Lower leg skin (tissue), 4 donors: ENCODE measurements around the gene EMILIN3. TPM values are rescaled to one million over a fixed set of nuclear protein-coding genes. Genes with fewer than 3 reads are reported as not detected.

Source experiments
- DNase-seq, 2 donors: peaks; one replicate each; pipeline ENCODE4 v3.0.0-alpha.2; 2019; ENCODE audit warnings: low spot score in 2 of 2
- H3K4me3 ChIP-seq: fragments of 200-600 bp; sonication (generic); 2 replicates; pipeline ENCODE4 v1.5.1; 2017; ENCODE audit warnings: mild to moderate bottlenecking, low read depth; ENCODE audit not compliant: poor library complexity, severe bottlenecking
- POLR2A ChIP-seq, 2 donors: fragments of 450-650 bp; IDR thresholded peaks; one replicate each; pipeline ENCODE4 v1.6.1; 2016 to 2017; ENCODE audit warnings: antibody characterized with exemption in 2 of 2, mild to moderate bottlenecking in 1 of 2, moderate library complexity in 1 of 2
- WGBS, 2 donors: methylation state at CpG; one replicate each; pipeline ENCODE4 v1.1.5; 2018; 5-methylcytosine and 5-hydroxymethylcytosine counted together
- intact Hi-C: fragments of 100-400 bp; cut with DNase I; formaldehyde crosslinking; loops from one replicate; pipeline ENCODE4 v1.15.0; 2023; ENCODE audit warnings: low total_unique reads
- total RNA-seq, 4 donors: library from RNA; depleted of rRNA; stranded (reverse); fragments of >200 nt; gene quantifications; one replicate each; pipeline ENCODE4 v1.1.0, GENCODE V29; 2016
- TF ChIP-seq, protein P1 (sequence below), 3 donors: fragments of 450-650 bp; IDR thresholded peaks; one replicate each; pipeline ENCODE4 v1.5.1; 2016; ENCODE audit warnings: antibody characterized with exemption in 3 of 3, mild to moderate bottlenecking in 3 of 3, moderate library complexity in 2 of 3

EMILIN3 gene
- total RNA-seq, 4 donors from 2014 or later: 1.0 to 7.8 (median 5.0) TPM

DNA sequence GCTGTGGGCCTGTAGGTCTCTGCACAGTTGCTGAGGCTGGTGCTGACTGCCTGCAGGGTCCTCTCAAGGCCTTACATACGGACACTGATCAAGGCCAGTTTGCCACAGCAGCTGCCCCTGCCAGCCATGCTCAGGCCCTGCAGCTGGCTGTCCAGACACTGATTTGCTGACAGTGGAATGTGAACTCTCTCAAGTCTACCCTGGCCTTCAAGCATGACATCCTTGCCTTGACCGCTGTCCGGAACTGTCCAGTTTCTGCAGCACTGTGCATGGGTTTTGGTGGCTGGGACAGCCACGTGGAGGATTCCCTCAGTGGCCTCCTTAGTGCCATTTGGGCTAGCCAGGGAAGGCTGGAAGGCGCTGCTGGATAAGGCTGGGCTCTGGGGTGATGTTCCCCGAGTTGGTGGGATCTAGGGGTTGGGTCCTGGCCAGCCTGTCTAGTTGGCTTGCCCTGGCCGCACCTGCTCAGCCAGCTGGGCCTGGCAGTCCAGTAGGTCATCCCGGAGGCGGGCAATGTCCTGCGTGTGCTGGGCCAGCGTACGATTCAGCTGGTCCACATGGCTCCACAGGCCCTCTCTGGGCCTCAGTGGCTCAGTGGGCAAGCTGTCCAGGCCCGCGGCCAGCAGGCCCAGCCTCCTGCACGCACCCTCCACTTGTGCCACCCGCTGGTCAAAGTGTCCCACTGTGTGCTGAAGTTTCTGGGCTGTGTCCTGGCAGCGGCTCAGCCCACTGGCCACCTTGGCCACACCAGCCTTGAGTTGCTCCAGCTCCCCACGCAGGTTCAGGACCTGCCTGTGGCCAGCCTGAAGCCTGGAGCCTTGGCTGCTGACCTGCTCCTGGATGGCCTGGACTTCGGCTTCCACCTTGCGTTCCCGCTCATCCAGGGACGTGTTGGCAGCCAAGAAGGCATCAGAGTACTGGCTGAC, 5.5 kb downstream of the EMILIN3 start:
- no peak overlapping the region for H3K4me3 ChIP-seq
- no peak for DNase-seq
- TF ChIP-seq, protein P1, sequence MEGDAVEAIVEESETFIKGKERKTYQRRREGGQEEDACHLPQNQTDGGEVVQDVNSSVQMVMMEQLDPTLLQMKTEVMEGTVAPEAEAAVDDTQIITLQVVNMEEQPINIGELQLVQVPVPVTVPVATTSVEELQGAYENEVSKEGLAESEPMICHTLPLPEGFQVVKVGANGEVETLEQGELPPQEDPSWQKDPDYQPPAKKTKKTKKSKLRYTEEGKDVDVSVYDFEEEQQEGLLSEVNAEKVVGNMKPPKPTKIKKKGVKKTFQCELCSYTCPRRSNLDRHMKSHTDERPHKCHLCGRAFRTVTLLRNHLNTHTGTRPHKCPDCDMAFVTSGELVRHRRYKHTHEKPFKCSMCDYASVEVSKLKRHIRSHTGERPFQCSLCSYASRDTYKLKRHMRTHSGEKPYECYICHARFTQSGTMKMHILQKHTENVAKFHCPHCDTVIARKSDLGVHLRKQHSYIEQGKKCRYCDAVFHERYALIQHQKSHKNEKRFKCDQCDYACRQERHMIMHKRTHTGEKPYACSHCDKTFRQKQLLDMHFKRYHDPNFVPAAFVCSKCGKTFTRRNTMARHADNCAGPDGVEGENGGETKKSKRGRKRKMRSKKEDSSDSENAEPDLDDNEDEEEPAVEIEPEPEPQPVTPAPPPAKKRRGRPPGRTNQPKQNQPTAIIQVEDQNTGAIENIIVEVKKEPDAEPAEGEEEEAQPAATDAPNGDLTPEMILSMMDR (IDR thresholded peaks at IDR 0.05): no peak
- TF ChIP-seq POLR2A (IDR thresholded peaks at IDR 0.05): no peak
- WGBS, 2 donors: 85 to 91% methylated on average over 15 to 18 of the region's 22 CpGs
- intact Hi-C loops: no loop called here

DNA sequence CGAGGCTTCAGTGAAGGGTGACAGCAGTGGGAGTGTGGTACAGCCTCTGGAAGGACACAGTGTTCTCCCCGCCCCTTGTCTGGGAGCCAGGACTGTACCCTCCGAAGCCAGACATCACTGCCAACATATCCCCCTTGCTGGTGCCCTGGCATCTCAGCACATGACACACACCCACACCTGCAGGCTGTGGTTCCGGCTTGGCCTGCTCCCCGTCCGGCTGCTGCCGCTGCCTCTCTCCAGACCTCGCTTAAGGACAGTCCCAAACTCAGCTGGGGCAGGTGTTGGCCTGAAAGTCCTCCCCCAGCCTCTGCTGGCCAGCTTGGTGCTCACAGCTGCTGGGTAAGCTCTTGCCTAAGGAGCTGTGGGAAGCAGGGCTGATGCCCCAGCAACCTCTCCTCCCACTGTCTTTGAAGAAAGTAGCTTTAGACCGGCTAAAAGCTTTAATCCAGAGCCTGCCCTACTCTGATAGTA, 7.0 kb downstream of the EMILIN3 start:
- 62 to 75% methylated on average over 7 to 9 of the region's 9 CpGs for WGBS, 2 donors
- TF ChIP-seq, protein P1 (IDR thresholded peaks at IDR 0.05): no peak
- no peak for TF ChIP-seq POLR2A (IDR thresholded peaks at IDR 0.05)
- no peak for DNase-seq
- no peak overlapping the region for H3K4me3 ChIP-seq
- intact Hi-C loops: no loop called here

DNA sequence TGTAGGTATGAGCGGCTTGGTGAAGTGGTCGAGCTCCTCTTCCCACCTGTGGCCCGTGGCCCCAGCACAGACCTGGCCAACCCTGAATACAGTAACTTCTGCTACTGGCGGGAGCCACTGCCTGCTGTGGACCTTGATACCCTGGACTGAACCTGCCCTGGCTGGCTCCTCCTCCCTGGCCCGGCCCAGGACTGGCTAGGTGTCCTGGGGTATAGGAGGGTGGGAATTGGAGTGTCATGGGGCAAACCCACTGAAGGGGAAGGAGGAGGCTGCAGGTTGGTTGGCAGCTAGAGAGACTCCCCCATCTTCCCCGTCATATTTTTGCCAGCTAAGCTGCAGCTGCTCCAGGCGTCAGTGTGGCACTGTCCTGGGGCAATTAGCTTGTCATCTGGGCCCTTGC, 7.9 kb downstream of the EMILIN3 start:
- no peak for TF ChIP-seq POLR2A (IDR thresholded peaks at IDR 0.05)
- TF ChIP-seq, protein P1 (IDR thresholded peaks at IDR 0.05): no peak
- intact Hi-C loops: no loop called here
- WGBS, 2 donors: 89 to 98% methylated on average over 7 of the region's 7 CpGs
- no peak overlapping the region for H3K4me3 ChIP-seq
- DNase-seq: no peak

DNA sequence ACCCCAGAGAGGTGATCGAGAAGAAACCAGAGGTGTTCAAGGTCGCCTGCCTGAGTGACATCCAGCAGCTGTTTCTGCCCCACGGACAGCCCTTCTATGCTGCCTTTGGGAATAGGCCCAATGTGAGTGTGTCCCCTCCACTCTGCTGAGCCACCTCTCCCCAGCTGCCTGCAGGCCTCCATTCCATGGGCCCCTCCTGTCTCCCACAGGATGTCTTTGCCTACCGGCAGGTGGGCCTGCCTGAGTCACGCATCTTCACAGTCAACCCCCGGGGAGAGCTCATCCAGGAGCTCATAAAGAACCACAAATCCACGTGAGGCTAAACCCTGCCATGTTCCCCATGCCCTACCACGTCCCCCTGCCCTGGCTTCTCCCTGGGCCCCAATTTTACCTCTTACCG, 8.4 kb downstream of the EMILIN3 start:
- H3K4me3 ChIP-seq: no peak overlapping the region
- 89 to 93% methylated on average over 9 of the region's 9 CpGs for WGBS, 2 donors

DNA sequence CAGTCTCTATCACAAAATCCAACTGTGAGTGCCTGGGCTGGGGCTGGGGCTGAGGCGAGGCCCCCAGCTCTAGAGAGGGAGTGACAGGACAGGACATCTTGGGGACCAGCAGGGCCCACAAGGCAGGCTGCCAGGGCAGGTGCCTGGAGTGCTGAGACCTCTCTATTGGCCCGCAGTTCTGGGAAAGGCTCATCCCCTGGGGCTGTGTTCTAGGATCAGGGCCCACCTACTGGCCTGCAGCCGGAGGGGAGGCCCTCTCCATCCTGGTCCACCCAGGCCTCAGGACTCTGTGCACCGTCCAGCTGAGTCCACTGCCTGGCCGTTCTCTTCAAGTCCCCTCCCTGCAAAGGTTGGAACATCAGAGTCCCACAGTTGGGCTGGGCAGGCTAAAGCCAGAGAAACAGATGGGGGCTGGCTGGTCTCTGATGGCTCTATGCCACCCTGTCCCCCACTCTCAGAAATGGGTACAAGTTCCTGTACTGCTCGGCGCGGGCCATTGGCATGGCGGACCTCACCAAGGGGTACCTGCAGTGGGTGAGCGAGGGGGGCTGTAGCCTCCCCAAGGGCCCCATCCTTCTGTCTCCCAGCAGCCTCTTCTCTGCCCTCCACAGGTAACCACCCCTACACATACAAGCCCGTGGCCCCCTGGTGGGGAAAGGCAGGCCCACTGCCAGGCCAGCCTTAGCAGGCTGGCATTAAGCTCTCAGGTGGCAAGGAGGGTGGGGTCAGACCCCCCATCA, 9.0 kb downstream of the EMILIN3 start:
- 83 to 91% methylated on average over 8 to 10 of the region's 11 CpGs for WGBS, 2 donors
- TF ChIP-seq, protein P1 (IDR thresholded peaks at IDR 0.05): no peak
- no peak for TF ChIP-seq POLR2A (IDR thresholded peaks at IDR 0.05)
- no peak for DNase-seq
- H3K4me3 ChIP-seq: no peak overlapping the region
- intact Hi-C loops: no loop called here

More for the DNA sequence above, 8.4 kb downstream of the EMILIN3 start:
- intact Hi-C loops: no loop called here
- TF ChIP-seq, protein P1 (IDR thresholded peaks at IDR 0.05): no peak
- TF ChIP-seq POLR2A (IDR thresholded peaks at IDR 0.05): no peak
- no peak for DNase-seq
